GM18499 (cell line): ENCODE data around the gene GRM8.

ENCODE experiments used
- ATAC-seq: cut with Tn5 transposase; IDR thresholded peaks from one replicate; pipeline ENCODE4 v1.9.1; 2021; ENCODE audit warnings: moderate number of reproducible peaks; ENCODE audit not compliant: insufficient read depth, unreplicated experiment

Gene GRM8

DNA sequence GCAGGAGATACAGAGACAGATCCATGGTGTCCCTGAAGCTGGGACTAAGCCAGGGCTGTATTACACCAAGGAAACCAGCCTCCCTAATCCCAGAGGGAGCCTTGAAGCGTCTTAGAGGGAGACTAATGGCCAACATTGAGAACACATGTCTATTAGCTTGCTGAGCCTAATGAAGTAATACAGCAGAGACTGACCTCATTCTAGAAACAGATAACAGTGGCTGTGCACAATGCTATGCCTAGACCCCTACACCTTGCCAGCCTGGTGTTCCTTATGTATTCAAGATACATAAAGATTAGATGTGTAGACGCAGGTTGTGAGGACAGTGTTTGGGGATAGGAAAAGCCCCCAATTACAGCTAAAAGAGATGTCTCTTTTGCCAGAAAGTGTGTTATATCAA lies 19.1 kb downstream of the GRM8 start:
- ATAC-seq, result no peak

DNA sequence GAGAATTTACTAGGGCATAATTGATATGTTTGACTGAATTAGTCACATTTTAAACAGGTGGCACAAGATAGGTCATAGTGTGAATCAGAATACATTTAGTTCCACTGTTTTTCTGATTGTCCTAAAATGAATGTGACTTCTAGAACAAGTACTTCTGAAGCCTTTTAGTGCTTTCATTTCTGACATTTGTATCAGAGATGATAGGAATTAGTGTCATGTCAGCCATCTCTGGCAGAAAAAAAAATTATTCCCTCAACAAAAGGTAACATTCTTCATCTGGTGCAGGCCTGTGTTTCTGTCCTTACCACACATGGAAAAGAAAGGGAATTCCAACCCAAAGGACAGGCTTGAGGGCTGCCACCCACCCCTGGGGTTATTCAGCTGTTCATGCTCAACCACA lies 21.3 kb downstream of the GRM8 start:
- no peak for ATAC-seq

DNA sequence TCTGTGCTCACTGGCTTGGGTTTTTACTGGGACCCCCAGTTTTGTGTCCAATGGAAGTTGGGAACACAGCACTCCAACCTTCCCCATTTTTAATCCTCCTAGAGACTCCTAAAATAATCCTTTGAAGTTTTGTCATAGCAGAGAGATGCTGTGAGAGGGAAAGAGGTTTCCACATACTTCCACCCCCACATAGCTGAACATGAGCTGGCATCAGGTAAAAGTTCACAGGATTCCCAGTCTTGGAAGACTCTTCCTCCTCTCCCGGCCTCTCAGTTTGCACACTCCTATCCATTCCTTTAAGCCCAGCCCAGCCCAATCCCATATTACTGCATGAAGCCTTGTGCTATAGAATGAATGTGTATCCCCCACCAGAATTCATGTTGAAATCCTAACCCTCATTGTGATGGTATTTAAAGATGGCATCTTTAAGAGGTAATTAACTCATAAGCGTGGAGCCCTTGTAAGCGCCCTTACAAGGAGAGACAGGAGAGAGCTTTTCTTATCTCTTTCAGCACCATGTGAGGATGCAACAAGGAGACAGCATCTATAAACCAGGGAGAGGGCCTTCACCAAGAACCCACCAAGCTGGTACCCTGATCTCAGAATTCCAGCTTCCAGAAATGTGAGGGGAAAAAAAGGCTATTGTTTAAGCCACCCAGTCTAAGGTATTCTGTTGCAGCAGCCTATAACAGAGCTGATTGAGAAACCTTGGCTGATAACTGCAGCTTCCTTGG lies 22.4 kb downstream of the GRM8 start:
- ATAC-seq, result no peak

DNA sequence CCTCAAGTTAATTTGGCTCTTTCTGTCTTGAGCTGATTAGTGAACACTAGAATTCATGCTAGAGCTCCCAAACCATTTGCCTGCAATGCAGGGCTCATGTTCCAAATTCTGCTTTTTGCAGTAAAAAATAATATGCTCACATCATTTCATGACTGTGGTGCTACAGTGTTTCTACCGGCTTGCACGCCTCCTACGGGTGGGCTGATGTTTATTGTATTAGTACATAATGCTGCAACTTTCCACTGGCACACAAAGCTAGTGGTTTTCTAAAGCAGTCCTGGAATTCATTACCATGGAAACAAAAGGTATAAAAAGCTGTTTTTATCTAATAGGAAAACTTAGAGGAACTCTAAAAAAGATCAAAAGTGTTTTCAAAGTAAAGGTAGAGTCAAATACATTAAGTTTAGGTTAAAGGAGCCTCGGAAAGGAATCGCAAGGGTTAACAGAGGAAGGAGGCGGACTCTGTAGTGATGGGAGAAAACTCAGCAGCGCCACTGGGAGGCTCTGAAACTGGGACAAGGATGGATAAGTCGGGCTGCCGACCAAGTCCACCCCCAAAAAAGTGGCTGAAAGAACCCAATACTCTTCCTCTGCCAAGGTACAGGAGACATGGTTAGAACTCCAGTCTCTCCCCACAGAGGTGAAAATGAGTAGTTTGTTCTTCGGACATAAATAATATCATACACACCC lies 25.9 kb downstream of the GRM8 start:
- no peak for ATAC-seq

DNA sequence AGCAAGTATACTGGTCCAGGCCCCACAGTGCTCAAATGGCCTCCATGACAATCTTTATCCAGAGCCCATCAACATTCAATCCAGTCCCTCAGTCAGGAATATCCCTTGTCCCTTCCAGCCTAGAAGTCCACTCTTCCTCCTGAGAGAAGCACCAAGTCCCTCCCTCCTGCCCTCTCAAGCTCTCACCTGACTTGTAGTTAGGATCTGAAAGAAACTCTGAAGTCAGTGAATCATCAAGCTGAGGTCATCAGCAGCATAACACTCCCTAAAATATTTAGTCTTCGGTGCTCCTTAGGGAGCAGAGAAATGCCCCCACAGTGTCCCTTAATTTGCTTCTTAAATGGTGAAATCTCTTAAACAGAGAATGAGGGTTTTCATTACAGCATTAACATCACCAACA lies 31.0 kb downstream of the GRM8 start:
- no peak for ATAC-seq

DNA sequence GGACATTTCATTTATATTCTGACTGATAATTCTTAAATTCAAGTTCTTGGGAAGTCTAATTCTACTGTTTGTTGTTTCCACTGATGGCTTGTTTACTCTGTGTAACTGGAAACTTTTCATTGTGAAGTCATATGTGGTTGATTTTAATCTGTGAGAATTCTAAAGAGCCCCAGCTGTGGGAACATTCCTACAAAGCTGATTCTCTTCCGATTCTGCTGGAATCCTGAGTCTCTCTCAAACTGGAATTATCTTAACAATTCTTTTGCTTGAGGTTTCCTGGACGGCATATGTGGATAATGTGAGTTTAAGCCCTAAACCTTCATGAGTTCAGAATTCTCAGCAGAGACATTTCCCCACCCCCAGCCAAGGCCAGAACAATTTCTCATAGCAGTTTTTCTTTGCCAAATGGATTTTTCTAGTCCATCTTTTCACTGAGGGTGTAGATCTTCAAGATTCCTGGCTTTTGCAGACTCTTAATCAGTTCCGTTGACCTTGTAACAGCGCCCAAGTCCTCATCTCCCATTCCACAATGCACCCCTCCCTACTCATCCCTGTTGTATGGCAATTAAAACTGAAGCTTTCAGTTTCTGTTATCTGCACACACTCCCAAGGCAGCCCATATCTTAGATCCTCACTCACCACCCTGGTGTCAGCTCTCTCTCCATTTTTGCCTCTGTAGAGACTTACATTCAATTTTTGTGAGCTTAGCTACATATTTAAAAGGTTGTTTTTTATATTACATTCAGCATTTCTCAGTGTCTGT lies 37.6 kb downstream of the GRM8 start:
- ATAC-seq, result no peak

DNA sequence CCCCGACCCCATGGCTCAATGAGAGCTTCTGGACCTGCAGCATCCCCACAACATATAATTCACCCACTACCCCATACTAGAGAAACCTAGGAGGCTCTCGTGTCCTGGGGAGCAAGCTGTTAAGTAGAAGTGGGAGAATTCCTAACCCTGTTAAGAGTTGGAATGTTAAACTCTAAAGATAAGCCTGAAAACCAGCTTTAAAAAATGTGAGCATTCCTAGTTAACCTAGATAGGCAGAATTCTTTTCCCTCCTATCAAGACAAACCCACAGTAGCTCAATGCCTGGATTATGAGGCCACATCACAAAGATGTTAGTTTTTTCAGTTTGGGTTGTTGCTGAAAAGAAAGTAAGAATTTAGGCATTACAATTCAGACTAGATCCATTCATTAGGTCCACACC lies 42.9 kb downstream of the GRM8 start:
- ATAC-seq, result no peak

DNA sequence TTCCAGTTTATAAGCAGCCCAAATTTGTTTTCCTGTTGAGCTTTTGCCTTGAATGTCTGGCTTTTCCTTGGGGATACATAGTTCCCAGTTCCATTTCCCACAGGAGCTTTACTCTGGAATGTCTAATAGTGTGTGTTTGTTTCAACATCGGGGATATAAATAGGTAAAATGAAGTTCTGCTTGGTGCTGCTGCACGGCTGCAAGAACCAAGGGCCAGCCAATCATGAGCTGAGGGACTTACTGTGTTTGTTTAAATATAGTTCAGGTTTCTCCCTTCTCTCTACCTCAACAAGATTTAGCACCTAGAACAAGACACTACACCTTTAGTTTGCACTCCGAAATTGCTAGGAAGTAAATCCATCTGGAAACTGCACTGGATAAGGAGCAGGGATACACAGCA lies 43.9 kb downstream of the GRM8 start:
- ATAC-seq, result no peak

DNA sequence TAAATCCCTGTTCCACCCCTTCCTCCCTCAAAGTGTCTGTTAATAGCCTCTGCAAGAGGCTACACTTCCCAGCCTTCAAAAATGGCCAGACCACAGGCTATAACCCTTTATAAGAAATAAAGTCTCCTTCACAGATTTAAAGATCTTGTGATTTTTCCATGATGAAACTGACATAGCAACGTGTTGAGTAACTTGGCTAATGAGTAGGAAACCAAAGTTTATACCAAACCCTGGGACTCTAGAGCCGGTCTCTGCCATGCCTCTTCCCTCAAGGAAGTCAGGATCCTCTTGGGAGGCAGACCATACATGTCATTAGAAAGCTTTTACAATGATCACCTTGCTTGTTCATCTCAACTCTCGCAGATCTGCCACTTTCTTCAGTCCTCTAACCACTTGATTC lies 44.4 kb downstream of the GRM8 start:
- ATAC-seq, result no peak

DNA sequence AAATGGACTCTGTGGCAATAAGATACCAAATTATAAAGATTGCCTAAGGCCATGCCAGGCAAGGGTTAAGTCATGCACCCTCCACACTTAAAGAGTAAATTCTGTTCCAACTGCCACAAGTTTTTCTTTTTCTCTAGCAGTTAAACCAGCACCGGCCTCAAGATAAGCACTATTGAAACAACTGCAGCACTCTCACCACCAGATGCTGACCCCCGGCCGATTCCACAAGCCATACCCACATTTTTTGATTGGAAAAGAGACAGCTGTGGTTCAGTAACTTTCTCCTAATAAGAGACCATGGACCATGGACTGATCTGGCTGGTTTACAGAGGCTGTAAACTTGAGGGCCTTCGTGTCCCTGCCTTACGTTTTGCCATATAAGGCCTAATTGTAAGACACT lies 44.9 kb downstream of the GRM8 start:
- no peak for ATAC-seq

DNA sequence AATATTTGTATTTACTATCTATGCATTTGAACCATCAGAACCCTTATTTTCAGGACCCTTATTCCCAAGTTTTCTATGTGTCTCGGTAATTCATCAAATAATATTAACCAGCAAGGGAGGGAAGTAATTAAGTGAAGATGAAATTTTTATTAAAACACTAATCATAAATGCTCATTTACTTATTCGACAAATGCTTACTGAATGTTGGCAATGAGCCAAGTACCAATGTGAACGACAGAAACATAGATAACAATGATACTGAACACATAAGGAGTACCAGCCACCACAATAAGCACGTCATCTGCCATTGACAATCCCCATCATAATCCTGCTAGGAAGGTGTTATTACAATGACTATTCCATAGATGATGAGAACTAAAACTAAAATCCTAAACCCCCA lies 45.5 kb downstream of the GRM8 start:
- no peak for ATAC-seq

DNA sequence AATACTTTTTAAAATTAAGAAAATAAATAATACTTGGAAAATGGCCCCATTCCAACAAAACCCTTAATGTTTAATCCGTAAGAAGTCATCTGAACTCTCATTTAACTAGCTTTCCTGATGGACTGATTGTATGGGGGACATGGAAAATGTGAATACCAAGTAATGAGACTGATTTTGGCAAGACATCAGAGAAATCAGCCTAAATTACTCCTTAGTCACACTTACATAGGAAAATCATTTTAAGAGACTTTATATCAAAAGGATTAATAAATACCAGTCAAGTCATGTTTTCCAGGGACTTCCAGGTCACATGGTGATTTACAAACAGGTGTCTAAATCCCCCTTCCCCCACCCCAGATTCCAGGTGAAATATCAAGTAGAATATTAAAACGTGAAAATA lies 58.2 kb downstream of the GRM8 start:
- no peak for ATAC-seq

DNA sequence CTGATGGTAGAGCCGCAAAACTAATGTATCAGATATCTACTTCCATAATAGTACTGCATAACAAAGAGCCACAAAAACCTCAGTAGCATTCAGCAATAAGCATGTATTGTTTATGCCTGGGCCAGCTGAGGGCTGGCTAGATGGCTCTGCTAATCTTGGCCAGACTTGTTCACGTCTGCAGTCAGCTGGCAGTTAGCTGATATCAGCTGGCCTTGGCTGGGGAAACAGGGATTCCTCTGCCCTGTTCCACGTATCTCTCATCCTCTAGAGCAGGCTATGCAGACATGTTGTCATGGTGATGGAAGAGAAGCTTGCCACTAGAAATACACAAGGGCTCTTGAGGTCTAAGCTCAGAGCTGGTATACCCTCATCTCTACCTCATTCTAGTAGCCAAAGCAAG lies 62.9 kb downstream of the GRM8 start:
- no peak for ATAC-seq

DNA sequence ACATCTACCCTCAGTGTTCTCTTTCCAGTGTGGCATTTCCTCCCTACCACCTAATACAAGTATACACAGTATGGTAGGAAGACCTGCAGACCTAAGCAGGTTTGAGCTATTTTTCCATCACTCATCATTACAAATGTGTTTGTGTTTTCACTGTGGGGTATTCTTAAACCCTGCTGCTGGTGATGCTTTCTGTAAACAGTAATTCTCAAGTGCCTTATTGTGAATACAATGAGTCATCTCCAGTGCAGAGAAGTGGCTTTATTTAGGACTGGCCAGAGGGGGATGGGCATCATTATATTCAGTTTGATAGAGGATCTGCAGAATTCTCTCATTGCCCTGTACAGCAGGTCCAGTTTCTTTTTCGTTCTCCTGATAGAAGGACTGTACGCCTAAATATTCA lies 63.7 kb downstream of the GRM8 start:
- no peak for ATAC-seq

DNA sequence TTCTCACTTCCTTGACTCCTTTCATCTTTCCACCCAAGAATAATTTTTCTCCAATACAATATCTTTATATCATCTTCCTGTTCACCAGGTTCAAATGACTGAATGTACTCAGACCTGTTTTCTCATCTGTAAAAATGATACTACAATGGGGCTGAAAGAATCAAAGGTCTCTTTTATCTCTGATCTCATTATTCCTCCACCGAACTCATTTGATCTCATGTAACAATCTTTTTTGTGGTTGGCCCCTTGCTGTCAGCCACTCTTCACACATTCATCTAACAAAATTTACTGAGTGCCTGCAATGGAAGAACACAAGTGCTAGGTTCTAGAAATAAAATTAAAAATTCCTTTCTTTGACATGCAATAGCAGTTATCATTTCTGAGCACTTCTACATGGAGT lies 65.0 kb downstream of the GRM8 start:
- ATAC-seq, result no peak

DNA sequence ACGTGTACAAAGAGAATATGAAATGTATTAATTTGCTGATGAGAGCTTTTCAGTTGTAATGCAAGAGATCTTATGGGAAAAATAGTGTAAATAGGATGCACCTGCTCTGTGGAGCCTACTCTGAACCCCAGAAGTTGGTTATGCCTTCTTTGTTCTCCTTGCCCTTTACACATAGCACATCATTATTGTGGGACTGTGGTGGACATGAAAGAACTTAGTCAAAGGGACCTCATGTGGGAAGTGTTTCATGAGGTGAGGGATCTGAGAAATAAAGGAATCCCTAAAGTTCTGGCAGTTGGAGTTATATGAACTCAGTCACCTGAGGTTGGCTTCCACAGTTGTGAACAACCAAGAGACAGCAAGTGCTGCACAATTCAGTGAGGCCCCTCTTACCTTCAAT lies 66.1 kb downstream of the GRM8 start:
- ATAC-seq, result no peak

DNA sequence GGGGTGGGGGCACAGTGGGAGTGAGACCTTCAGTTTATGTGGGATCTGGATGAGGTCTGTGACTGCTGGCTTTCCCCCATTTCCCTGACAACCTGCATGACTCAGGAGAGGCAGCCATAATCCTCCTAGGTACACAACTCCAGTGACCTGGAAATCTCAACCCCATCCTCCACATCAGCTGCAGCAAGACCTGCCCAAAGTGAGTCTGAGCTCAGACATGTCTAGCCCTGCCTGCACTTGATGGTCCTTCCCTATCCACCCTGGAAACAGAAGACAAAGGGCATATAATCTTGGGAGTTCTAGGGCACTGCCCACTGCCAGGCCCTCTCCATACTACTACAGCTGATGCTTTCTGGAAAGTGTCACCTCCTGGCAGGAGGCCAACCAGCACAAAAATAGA lies 75.6 kb downstream of the GRM8 start:
- no peak for ATAC-seq

DNA sequence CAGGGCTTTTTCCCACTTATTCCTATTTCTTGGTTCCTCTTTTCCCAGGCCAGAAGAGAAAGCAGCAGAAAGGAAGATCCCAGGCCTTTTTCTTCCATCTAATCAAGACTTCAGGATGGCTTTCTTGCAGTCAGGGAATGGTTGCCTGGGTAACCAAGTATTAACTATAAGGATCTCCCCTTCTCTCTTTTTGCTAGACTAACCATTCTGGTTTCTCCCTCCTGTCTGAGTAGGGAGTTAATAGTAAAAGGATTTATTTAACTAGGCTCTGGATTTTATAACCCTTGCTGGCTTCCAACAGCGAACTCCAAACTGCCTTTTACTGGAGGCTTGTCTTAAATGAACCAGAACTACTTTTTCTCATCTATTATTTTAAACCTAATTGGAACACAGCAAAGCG lies 90.4 kb downstream of the GRM8 start:
- ATAC-seq, result no peak

DNA sequence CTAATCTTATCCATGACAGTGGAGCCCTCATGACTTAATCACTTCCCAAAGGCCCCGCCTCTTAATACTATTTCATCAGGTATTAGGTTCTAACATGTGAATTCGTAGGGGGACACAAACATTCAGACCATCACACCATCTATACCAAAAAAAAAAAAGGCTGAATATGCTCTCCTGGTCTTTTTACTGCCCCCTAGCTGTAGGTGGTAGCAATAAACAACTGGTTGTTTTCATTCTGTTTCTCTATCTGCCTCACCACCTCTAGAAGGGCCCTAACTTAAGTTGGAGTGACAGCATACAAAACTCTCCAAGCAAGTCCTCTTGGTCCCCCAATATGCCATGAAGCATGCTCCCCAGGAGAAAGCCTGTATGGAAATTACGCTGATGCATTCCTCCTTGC lies 94.1 kb downstream of the GRM8 start:
- no peak for ATAC-seq

DNA sequence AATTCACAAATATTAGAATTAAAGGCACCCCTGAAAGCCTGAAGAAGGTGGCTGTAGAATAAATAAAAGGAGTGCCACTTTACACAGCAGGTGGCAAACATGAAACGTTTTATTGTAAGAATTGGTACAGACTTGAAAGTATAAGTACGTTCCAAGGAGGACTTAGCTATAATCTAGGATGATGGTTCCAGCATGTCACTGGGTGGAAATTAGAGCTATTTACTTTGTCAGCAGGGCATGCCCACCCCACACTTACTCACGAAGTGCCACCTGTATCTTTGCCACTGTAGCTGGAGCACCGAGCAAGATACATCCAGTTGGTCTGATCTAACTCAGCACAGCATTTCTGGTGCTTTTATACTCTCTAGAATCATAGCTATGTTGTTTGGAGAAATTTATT lies 97.8 kb downstream of the GRM8 start:
- ATAC-seq, result no peak

DNA sequence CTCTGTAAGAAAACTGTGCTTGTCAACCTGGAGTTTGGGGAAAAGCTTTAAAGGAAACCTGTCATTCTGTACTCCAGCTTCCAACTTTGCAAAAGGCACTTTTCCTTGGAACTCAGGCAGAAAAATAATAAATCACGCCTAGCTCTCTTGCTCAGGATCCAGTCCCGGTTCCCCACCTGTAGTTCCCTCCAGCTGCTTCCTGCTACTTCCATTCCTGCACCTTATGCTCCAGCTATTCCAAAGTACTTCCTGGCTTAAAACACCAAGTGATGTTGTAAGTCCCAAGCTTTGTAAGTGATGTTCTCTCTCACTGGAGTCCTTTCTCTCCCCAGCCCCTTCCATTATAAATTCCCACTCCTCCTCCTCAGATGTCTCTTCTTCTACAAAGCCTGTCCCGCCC lies 98.6 kb downstream of the GRM8 start:
- ATAC-seq, result no peak

DNA sequence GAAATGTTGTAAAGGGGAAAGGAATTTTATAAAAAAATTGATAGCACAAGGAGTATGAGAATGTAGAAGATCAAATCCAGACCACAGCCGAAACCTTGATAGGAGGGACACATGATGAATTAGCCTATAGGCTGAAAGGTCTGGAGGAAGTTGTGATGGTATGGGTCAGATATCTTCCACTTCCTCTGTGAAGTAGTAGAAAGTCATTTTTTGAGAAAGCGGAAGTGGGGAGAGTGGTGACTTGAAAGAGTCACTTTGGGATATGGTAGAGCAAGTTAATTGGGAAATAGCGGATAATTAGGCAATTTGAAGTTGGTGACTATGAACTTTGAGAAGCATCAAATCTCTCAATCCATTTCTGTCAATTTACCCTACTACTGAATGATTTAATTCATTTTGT lies 99.4 kb downstream of the GRM8 start:
- no peak for ATAC-seq
